SU-DHL-6 (cell line): ENCODE results near the gene PUS1.

Experiments used
- H2AFZ ChIP-seq: fragments of 200-600 bp; sonication (generic); 2 replicates; pipeline ENCODE4 v1.6.1; 2014; ENCODE audit warnings: low read depth, mild to moderate bottlenecking, moderate library complexity, mixed read lengths, antibody characterized with exemption, low read length; ENCODE audit not compliant: severe bottlenecking
- H3F3A ChIP-seq: fragments of 200-600 bp; shearing (Covaris generic); 2 replicates; pipeline ENCODE4 v1.6.0; 2016; ENCODE audit warnings: antibody characterized with exemption, mild to moderate bottlenecking; ENCODE audit not compliant: insufficient read depth
- H3K27ac ChIP-seq: fragments of 200-600 bp; sonication (generic); 2 replicates; pipeline ENCODE4 v1.5.1; 2016; ENCODE audit warnings: low read depth, mild to moderate bottlenecking, low read length, moderate library complexity, mixed read lengths
- H3K27me3 ChIP-seq: fragments of 200-600 bp; sonication (generic), shearing (Covaris generic); 2 replicates; pipeline ENCODE4 v1.6.0; 2014; ENCODE audit warnings: mild to moderate bottlenecking, low read length
- H3K36me3 ChIP-seq: fragments of 200-600 bp; sonication (generic); 2 replicates; pipeline ENCODE4 v1.6.1; 2014; ENCODE audit warnings: mild to moderate bottlenecking, low read length, mixed read lengths
- H3K4me2 ChIP-seq: fragments of 300-600, 200-600 bp; shearing (Covaris generic), sonication (generic); 2 replicates; pipeline ENCODE4 v1.6.0; 2014; ENCODE audit warnings: low read length, low read depth, mild to moderate bottlenecking; ENCODE audit not compliant: poor library complexity, severe bottlenecking
- H3K4me3 ChIP-seq: fragments of 200-600 bp; sonication (generic); 2 replicates; pipeline ENCODE4 v1.5.1; 2014; ENCODE audit warnings: antibody characterized with exemption, low read length, mild to moderate bottlenecking, mixed read lengths; ENCODE audit not compliant: insufficient read depth, poor library complexity, severe bottlenecking
- H3K79me2 ChIP-seq: fragments of 200-600 bp; sonication (generic); 2 replicates; pipeline ENCODE4 v1.6.1; 2014; ENCODE audit warnings: mild to moderate bottlenecking, low read length, moderate library complexity; ENCODE audit not compliant: insufficient read depth
- H3K9ac ChIP-seq: fragments of 200-600 bp; sonication (generic); 2 replicates; pipeline ENCODE4 v1.7.0; 2014; ENCODE audit warnings: mild to moderate bottlenecking, low read length
- H3K9me2 ChIP-seq: fragments of 200-600 bp; sonication (generic); replicated peaks from 2 replicates; pipeline ENCODE4 v1.6.1; 2014; ENCODE audit warnings: low read length; ENCODE audit not compliant: insufficient read depth
- H3K9me3 ChIP-seq: fragments of 200-600 bp; sonication (generic); 2 replicates; pipeline ENCODE4 v1.6.1; 2014; ENCODE audit warnings: low read length, mixed read lengths; ENCODE audit not compliant: insufficient read depth
- H4K20me1 ChIP-seq: fragments of 200-600 bp; sonication (generic); 2 replicates; pipeline ENCODE4 v1.6.1; 2014; ENCODE audit warnings: low read depth, mild to moderate bottlenecking, antibody characterized with exemption, low read length, moderate library complexity, mixed read lengths
- CTCF ChIP-seq: fragments of 200-600 bp; sonication (generic); IDR thresholded peaks from one replicate; pipeline ENCODE4 v1.5.1; 2017; ENCODE audit warnings: antibody characterized with exemption, mild to moderate bottlenecking, low read length, moderate library complexity; ENCODE audit not compliant: insufficient read depth, poor library complexity, severe bottlenecking
- EZH2phosphoT487 ChIP-seq: fragments of 200-600 bp; sonication (generic), shearing (Covaris generic); conservative IDR thresholded peaks from 2 replicates; pipeline ENCODE4 v1.6.1; 2018; ENCODE audit warnings: mild to moderate bottlenecking, antibody characterized with exemption, low read length, moderate library complexity, mixed read lengths

PUS1 gene

DNA sequence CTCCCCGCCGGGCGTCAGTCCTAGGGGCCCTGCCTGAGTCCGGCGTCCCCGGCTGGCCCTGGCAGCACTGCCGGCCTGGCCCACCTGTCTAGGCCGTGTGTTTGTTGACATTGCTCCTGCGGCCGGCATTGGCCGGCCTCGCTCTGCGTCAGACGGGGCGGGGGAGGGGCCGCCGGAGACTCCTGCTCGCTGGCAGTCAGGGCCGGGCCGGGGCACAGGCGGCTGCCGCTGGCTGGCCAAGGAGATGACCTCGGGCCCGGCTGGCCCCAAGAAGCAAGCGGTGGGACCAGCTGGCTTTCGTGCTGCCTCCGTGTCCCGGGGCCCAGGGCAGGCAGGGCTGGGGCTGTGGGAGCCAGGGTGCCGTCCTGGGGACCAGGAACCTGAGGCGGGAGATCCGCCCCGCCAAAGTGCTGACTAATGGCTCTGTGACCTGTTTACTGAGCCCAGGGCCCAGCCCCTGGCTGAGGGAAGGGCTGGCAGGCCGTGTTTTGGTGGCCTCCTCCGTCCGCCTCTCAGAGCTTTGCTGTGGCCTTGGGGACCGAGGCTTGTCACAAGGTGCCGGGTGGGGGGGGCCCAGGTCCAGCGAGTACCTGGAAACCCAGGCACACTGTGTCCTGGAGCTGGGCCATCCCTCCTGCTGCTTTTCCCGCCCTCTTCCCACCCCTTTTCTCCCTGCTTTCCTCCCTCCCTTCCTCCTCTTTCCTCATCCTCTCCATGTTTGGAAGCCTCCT is 32.8 kb upstream of the PUS1 start:
- no peaks in the 10 kb centered on the region for H3K9me3 ChIP-seq
- H3K4me2 ChIP-seq, result no peak overlapping the region
- TF ChIP-seq CTCF (no peak), EZH2phosphoT487 (no peak)
- H3K9me2 ChIP-seq, result no peaks in the 10 kb centered on the region
- H3K4me3 ChIP-seq, result no peak overlapping the region
- H3K27ac ChIP-seq, result no peak overlapping the region
- no peaks in the 10 kb centered on the region for H3K79me2 ChIP-seq
- H3K27me3 ChIP-seq, result no peaks in the 10 kb centered on the region
- H3F3A ChIP-seq, result no peaks in the 10 kb centered on the region
- no peak overlapping the region for H2AFZ ChIP-seq
- H4K20me1 ChIP-seq, result no peaks in the 10 kb centered on the region
- H3K36me3 ChIP-seq, result no peaks in the 10 kb centered on the region
- no peak overlapping the region for H3K9ac ChIP-seq

DNA sequence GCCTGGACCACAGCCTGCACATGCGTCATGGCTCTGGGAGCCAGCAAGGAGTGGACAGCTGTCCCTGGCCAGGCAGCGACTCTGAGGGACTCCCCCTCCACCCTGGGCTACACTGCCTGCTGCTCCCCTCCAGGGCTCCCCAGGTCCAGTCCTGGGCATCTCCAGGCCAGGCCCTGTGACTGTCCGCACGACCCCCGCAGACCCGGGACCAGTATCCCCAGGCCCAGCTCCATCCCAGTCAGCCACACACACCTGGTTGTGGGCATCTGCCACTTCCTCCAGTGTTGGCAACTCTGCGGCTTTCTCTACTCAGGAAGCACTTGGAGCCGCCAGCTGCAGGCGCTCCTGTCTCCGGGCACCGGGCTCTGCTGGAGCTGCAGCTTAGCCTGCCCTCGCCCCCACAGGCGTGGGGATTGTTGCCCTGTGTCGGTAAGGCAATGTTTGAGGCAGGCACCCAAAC is 32.2 kb upstream of the PUS1 start:
- Histone ChIP-seq H3K79me2 (no peaks in the 10 kb centered on the region), H2AFZ (no peak overlapping the region), H3K9ac (no peak overlapping the region), H3K36me3 (no peaks in the 10 kb centered on the region), H3K27ac (no peak overlapping the region), H3F3A (no peaks in the 10 kb centered on the region), H3K9me2 (no peaks in the 10 kb centered on the region), H3K4me2 (no peak overlapping the region), H3K9me3 (no peaks in the 10 kb centered on the region), H3K27me3 (no peaks in the 10 kb centered on the region), H4K20me1 (no peaks in the 10 kb centered on the region), H3K4me3 (no peak overlapping the region)
- TF ChIP-seq EZH2phosphoT487 (no peak), CTCF (no peak)

DNA sequence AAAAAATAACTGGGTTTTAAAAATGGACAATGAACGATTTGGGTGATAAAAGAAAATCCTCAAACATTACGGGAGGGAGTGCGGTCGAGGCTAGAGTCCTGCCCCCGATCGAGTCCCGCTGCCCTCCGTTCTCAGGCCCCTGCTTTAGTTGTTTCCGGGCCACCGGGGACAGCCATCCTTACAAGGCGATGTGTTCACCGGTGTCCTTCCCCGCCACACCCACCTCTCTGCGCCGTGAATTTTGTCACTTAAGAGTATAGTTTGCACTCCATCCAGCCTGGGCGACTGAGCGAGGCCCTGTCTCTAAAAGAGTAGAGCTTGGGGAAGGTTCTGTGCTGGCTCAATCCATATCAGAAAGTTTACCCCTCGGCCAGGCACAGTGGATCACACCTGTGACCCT is 31.8 kb upstream of the PUS1 start:
- no peak overlapping the region for H3K4me2 ChIP-seq
- no peaks in the 10 kb centered on the region for H3K27me3 ChIP-seq
- no peaks in the 10 kb centered on the region for H4K20me1 ChIP-seq
- no peaks in the 10 kb centered on the region for H3K36me3 ChIP-seq
- no peak overlapping the region for H2AFZ ChIP-seq
- H3F3A ChIP-seq, result no peaks in the 10 kb centered on the region
- no peak overlapping the region for H3K4me3 ChIP-seq
- H3K79me2 ChIP-seq, result no peaks in the 10 kb centered on the region
- no peaks in the 10 kb centered on the region for H3K9me3 ChIP-seq
- no peaks in the 10 kb centered on the region for H3K9me2 ChIP-seq
- TF ChIP-seq EZH2phosphoT487, result no peak
- TF ChIP-seq CTCF, result no peak
- H3K9ac ChIP-seq, result no peak overlapping the region
- H3K27ac ChIP-seq, result no peak overlapping the region
